HG03354 (cell line): ENCODE measurements around the gene SUPT16H.
"Not testable (repeated sequence)": the region's sequence is repeated elsewhere in the genome, so short reads cannot be mapped to it uniquely, and the experiment has no call there.

Experiments
- ATAC-seq: cut with Tn5 transposase; IDR thresholded peaks from one replicate; pipeline ENCODE4 v1.9.1; 2021; ENCODE audit warnings: mild to moderate bottlenecking; ENCODE audit not compliant: unreplicated experiment, poor library complexity, severe bottlenecking

Gene SUPT16H

GRCh38 chr14:21383848-21384493 is at the start of gene SUPT16H:
TSS of gene SUPT16H (minus strand) at chr14:21384019. CDS start at chr14:21383927, 92 bp downstream.
- ATAC-seq, result peak; percentile 91

DNA sequence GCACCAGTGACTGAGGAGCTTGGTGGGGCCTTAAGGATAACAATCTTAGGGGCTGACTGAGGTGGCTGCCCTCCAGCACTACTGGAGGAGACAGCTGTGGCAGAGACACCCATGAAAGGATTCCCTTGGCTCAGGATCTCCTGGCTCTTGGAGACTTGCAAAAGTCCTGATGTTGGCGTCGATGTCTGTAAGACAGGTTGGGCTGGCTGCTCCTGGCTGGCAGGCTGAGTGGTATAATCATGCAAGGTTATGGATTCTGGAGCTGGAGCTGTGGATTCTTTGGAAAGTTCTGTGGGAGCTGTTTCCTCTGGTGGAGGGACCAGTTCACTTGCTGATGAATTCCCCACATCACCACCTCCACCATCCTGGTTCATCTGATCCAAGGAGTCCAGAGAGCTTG is 47.3 kb upstream of the SUPT16H start:
- no peak for ATAC-seq

DNA sequence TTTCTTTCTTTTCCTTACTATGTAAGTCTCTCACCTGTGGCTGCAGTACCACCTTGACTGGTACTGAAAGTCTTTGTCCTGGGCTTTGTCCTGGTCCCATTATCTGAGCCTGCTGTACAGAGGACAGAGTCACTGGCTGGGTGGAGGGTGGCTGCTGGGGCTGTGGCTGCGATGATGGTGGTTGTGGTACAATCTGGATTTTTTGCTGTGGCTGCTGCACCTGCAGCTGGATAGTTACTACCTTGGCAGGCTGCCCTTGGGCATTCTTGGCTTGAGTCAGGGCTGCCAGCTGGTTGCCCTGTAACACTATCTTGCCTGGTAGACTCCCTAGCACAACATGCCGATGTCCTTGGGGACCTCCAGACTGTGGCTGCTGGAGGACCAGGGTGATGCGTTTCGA is 45.1 kb upstream of the SUPT16H start:
- ATAC-seq, result no peak

GRCh38 chr14:21426692-21427091 is 42.9 kb upstream of the SUPT16H start:
- ATAC-seq, result no peak

GRCh38 chr14:21419528-21419927 is 35.7 kb upstream of the SUPT16H start:
- ATAC-seq, result no peak

DNA sequence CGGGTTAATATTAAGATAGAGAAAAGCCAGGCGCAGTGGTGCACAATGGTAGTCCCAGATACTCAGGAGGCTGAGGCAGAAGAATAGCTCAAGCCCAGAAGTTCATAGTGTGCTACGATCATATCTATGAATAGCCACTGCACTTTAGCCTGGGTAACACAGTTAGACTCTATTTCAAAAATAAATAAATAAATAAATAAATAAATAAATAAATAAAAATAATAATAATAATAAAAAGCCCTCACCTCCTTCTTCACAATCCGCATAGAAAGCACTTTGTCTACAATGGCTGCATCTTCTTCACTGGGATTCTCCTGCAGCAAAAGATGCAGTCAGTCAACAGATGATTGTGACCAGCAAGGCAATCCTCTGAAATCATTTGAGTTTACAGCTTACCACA is 31.5 kb upstream of the SUPT16H start:
- ATAC-seq, result no peak

DNA sequence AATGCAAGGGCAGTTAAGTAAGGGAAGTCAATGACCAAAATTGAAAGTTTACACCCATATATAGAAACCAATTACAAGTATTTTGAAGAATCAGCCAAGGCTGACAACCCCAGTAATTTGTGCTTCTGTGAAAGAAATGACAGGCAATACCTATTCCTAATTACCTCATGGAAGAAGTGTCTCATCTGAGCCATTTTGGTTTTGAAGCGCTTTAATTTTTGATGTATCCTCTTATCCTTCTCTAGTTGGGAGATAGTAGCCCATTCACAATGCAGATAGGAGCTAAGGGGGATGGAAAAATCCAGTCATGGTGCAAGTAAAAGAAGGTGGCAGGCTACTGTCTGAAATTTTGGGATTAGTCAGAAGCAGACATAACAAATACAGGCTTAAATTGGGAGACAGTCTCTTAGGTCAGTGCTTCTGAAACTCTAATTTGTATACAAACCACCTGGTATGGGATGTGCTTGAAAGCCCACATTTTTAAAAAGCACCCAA is 30.4 kb upstream of the SUPT16H start:
- ATAC-seq, result no peak

GRCh38 chr14:21408147-21408546 is 24.3 kb upstream of the SUPT16H start:
- ATAC-seq, result no peak

- no peak for ATAC-seq
Measured at GRCh38 chr14:21406213-21406612, 22.4 kb upstream of the SUPT16H start.

DNA sequence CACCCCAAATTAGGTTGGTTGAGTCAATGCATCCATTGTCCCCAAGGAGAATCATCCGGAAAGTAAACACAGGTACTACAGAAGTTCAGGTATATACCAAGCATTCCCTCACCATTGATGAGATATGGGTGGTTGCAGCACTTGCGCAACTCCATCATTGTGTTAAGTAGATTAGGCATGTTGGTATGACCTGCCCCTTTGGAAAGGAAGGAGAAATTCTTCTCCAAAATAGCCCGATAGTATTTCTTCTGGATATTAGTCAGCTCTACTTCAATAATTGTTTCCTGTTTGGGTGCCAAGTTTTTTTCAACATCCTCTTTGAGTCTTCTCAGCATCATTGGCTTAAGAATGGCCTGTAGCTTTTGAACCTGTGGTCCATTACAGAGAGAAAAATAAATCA is 21.3 kb upstream of the SUPT16H start:
- no peak for ATAC-seq

- no peak for ATAC-seq
Measured at GRCh38 chr14:21399311-21399870, 15.6 kb upstream of the SUPT16H start.

- no peak for ATAC-seq
Measured at GRCh38 chr14:21398901-21399300, 15.1 kb upstream of the SUPT16H start.

- ATAC-seq, result no peak
Measured at GRCh38 chr14:21395450-21395849, 11.6 kb upstream of the SUPT16H start.

- ATAC-seq, result no peak
Measured at GRCh38 chr14:21385188-21385904, 1.5 kb upstream of the SUPT16H start.

GRCh38 chr14:21384494-21384851 is 654 bp upstream of the SUPT16H start:
- ATAC-seq, result peak; percentile 30

GRCh38 chr14:21382886-21383847 is 652 bp downstream of the SUPT16H start:
- ATAC-seq, result peak; percentile 41

GRCh38 chr14:21382095-21382494 is 1.7 kb downstream of the SUPT16H start:
- ATAC-seq, result no peak

- no peak for ATAC-seq
Measured at GRCh38 chr14:21379338-21379737, 4.5 kb downstream of the SUPT16H start.

GRCh38 chr14:21373980-21374379 is 9.8 kb downstream of the SUPT16H start:
- ATAC-seq, result no peak

GRCh38 chr14:21372814-21373213 is 11.0 kb downstream of the SUPT16H start:
- ATAC-seq, result not testable (repeated sequence)
